MM.1S (cell line): ENCODE results near the gene TOM1.

Experiments used
- EZH2 ChIP-seq: fragments of 300-600 bp; sonication (generic); optimal IDR thresholded peaks from 2 replicates; pipeline ENCODE3; 2017; ENCODE audit warnings: low read depth, mild to moderate bottlenecking, antibody characterized with exemption, low read length, mixed read lengths
- TF ChIP-seq, protein P1 (sequence below): fragments of 300-600 bp; sonication (generic); IDR thresholded peaks from 2 replicates; pipeline ENCODE4 v1.5.1; 2016; ENCODE audit warnings: antibody characterized with exemption, low read length, mixed read lengths

DNA sequence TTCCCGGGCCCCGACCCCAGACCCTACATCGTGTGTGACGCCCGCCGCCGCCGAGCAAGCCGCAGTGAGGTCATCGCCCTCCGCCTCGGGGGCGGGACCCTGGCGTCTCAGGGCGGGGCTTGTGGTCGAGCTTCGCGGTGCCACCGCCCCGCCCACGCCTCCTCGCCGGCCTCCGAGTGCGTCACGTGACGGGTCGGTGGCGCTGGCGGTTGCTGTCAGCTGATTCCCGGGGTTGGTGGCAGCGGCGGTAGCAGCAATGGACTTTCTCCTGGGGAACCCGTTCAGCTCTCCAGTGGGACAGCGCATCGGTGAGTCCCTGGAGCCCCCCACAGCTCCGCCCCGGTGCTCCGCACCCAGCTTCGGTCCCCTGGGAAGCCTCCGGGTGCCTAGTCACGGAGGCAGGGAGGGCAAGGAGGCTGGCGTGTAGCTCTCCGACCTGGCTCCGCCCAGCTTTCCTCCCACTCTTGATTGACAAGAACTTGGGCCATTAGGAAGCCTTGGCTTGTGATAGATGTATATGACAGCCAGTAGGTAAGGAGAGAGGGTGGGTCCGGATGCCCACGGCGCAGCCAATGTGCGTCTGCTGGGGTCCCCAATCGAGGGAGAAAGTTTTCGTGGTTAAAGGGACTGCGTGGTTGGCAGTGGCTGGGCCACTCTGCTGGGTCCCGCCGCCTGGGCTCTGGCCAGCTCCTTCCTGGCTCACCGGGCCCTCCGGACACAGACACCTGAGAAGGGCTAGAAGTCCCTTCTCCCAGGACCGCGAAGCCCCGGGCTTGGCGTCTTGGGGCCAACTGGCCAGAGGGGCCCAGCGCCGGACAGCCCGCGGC, at the start of gene TOM1:
- no peak for TF ChIP-seq EZH2
- TF ChIP-seq, protein P1, sequence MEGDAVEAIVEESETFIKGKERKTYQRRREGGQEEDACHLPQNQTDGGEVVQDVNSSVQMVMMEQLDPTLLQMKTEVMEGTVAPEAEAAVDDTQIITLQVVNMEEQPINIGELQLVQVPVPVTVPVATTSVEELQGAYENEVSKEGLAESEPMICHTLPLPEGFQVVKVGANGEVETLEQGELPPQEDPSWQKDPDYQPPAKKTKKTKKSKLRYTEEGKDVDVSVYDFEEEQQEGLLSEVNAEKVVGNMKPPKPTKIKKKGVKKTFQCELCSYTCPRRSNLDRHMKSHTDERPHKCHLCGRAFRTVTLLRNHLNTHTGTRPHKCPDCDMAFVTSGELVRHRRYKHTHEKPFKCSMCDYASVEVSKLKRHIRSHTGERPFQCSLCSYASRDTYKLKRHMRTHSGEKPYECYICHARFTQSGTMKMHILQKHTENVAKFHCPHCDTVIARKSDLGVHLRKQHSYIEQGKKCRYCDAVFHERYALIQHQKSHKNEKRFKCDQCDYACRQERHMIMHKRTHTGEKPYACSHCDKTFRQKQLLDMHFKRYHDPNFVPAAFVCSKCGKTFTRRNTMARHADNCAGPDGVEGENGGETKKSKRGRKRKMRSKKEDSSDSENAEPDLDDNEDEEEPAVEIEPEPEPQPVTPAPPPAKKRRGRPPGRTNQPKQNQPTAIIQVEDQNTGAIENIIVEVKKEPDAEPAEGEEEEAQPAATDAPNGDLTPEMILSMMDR, result no peak
